Right cardiac atrium (tissue), 5 donors: Measurements from ENCODE around the gene LDLRAP1. TPM values are rescaled to one million over a fixed set of nuclear protein-coding genes. Genes with fewer than 3 reads are reported as not detected.

Experiments
- ATAC-seq, 2 donors: fragments of 200-7000 bp; cut with Tn5 transposase; one replicate each; pipeline versions ENCODE4 v1.8.0 to v1.9.1; 2020; ENCODE audit warnings: moderate library complexity in 2 of 2, mild to moderate bottlenecking in 1 of 2
- DNase-seq, 3 donors: peaks; one replicate each; pipeline ENCODE4 v3.0.0-alpha.2; 2020
- H3K27ac ChIP-seq: one replicate; pipeline ENCODE4 v1.5.1; 2013; ENCODE audit warnings: mild to moderate bottlenecking, low read length, control low read depth, moderate library complexity
- H3K27me3 ChIP-seq: one replicate; pipeline ENCODE4 v1.6.1; 2013; ENCODE audit not compliant: control insufficient read depth, insufficient read depth
- H3K4me1 ChIP-seq: one replicate; pipeline ENCODE4 v1.6.1; 2013; ENCODE audit warnings: low read length; ENCODE audit not compliant: control insufficient read depth, insufficient read depth
- H3K4me3 ChIP-seq: one replicate; pipeline ENCODE4 v1.5.1; 2013; ENCODE audit warnings: low read length, control low read depth
- H3K9me3 ChIP-seq: one replicate; pipeline ENCODE4 v1.6.1; 2013; ENCODE audit warnings: low read length; ENCODE audit not compliant: control insufficient read depth
- WGBS: extraction: QIAGEN DNeasy Blood & Tissue Kit; methylation state at CpG from one replicate; pipeline ENCODE4 v1.1.7; 2013; 5-methylcytosine and 5-hydroxymethylcytosine counted together
- intact Hi-C, 4 donors: fragments of 100-400 bp; cut with DNase I; formaldehyde crosslinking; loops; one replicate each; pipeline versions ENCODE4 v1.11.0 to v1.14.0; 2022 to 2023
- polyA plus RNA-seq: library from polyadenylated mRNA; stranded (reverse); fragments of 200-250 nt; gene quantifications from one replicate; pipeline ENCODE4 v1.2.3, GENCODE V29; 2013
- total RNA-seq, 4 donors: library from RNA; stranded (reverse); fragmentation: NEBNext Ultra II Directional; extraction: Animal tissue kit (Norgen Biotek cat#: 25700); gene quantifications; one replicate each; pipeline ENCODE4 v1.2.1, GENCODE V29; 2021
- donor health status: healthy with polysubstance abuse.
- donor health status: DM: no; HTN: yes; CAD: no.
- donor health status: DM: no; HTN: no; CAD: no.
- donor health status: DM: no; HTN: yes; CAD: no; lungs with severe emphysema.
- donor health status: DM: yes; HTN: yes; CAD: no.

LDLRAP1 gene
- total and polyA plus RNA-seq, 5 donors = 6.0 to 10.2 (median 8.7) TPM

GRCh38 chr1:25524568-25525360, 18.6 kb upstream of the LDLRAP1 start:
- no peaks in the 10 kb centered on the region for H3K9me3 ChIP-seq
- H3K27ac ChIP-seq = no peak overlapping the region
- no peaks in the 10 kb centered on the region for H3K4me1 ChIP-seq
- no peaks in the 10 kb centered on the region for H3K27me3 ChIP-seq
- 59% methylated on average over 15 of the region's 15 CpGs for WGBS
- ATAC-seq (no peak), DNase-seq (no peak)
- H3K4me3 ChIP-seq = no peak overlapping the region
- intact Hi-C loops = loop anchor here in 3 of 4 donors (10.0 kb wide), 2 partner anchors 100 to 120 kb away; partner anchors contain the start of gene RHCE (in 1 of the 3)

DNA sequence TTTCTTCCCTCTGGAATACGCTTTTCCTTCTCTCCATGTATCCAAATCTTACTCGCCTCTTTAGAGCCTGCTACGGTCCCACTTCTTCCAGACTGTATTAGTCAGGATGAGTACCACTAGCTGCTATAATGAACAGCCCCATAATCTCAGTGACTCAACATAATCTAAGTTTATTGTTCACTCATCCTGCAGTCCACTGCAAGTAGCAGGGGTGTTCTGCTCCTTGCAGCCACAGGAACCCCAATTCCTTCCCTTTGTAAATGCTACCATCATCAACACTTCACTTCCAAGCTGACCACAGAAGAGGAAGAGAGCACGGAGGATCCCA, 18.1 kb upstream of the LDLRAP1 start:
- no peaks in the 10 kb centered on the region for H3K27me3 ChIP-seq
- H3K27ac ChIP-seq = no peak overlapping the region
- ATAC-seq (no peak), DNase-seq (no peak)
- H3K4me3 ChIP-seq = no peak overlapping the region
- intact Hi-C loops = loop anchor here in 3 of 4 donors (10.0 kb wide), 2 partner anchors 101 to 121 kb away; partner anchors contain the start of gene RHCE (in 1 of the 3)
- WGBS = 91% methylated on average over 4 of the region's 4 CpGs
- H3K4me1 ChIP-seq = no peaks in the 10 kb centered on the region
- no peaks in the 10 kb centered on the region for H3K9me3 ChIP-seq

- 87% methylated on average over 2 of the region's 2 CpGs for WGBS
- Histone ChIP-seq H3K27ac (no peak overlapping the region), H3K4me1 (no peaks in the 10 kb centered on the region), H3K4me3 (no peak overlapping the region), H3K27me3 (no peaks in the 10 kb centered on the region), H3K9me3 (no peaks in the 10 kb centered on the region)
- no peak for ATAC-seq
- intact Hi-C loops = loop anchor here in 3 of 4 donors (10.0 kb wide), 2 partner anchors 102 to 122 kb away; partner anchors contain the start of gene RHCE (in 1 of the 3)
- DNase-seq = no peak
Measured at GRCh38 chr1:25526753-25527152, 16.7 kb upstream of the LDLRAP1 start.

GRCh38 chr1:25527226-25527846, 16.1 kb upstream of the LDLRAP1 start:
- ATAC-seq = no peak
- WGBS = 74% methylated on average over 12 of the region's 12 CpGs
- intact Hi-C loops = loop anchor here in 3 of 4 donors (10.0 kb wide), 2 partner anchors 103 to 123 kb away; partner anchors contain the start of gene RHCE (in 1 of the 3)

DNA sequence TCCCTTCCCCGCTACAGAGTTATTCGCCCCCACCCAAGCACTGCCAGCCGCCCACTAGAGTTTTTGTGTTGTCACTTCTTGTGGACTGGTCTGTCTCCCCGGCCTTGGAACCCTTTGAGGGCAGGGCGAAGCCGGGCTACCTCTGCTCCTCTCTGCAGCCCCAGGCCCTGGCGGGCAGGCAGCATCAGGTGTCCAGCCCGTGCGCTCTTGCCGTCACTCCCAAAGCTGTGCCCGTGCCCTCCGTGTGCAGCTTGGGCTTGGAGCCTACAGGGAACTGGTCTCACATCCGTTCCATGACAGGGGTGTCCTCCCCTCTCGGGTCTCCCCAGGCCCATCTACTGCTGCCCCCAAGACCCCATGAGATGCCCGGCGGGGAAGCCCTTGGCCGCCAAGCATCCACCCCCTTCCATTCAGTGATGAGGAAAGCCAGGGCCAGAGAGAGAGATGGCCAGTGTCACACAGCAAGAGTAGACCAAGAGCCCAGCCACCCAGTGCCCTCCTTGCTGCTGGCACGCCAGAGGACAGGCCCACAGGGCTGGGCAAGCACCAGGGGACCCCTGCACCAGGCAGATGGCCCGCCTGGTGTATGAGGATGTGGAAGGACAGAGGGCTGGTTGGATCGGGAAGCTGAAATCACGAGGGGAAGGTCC, 15.3 kb upstream of the LDLRAP1 start:
- 89% methylated on average over 21 of the region's 21 CpGs for WGBS
- intact Hi-C loops = loop anchor here in 3 of 4 donors (10.0 kb wide), 2 partner anchors 103 to 123 kb away; partner anchors contain the start of gene RHCE (in 1 of the 3)
- ATAC-seq = no peak

More at GRCh38 chr1:25527226-25527846, 16.1 kb upstream of the LDLRAP1 start:
- H3K27me3 ChIP-seq = no peaks in the 10 kb centered on the region
- H3K27ac ChIP-seq = no peak overlapping the region
- DNase-seq = no peak
- H3K4me3 ChIP-seq = no peak overlapping the region
- no peaks in the 10 kb centered on the region for H3K4me1 ChIP-seq
- no peaks in the 10 kb centered on the region for H3K9me3 ChIP-seq

DNA sequence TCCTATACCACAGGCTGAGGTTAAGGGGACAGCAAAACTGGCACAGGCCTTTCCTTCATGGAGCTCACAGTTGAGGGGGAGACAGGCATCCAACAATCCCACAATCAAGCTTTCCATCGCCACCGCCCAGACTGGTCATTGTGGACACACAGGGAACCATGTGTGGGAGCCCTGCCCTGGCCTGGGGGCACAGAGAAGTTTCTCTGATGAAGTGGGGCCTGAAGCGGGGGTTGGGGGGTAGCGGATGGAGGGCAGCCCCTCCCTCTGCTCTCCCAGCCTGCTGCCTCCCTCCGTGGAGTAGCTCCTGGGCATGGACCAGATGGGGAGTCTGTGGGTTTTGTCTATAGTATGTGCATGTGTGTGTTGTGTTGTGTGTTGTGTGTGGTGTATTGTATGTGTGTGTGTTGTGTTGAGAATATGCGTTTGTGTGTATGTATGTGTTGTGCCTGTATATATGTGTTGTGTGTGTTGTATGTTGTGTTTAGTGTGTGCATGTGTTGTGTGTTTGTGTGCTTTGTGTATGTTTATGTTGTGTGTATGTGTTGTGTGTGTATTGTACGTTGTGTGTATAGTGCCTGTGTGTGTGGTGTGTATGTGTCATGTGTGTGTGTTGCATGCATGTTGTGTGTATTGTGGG, 14.4 kb upstream of the LDLRAP1 start:
- DNase-seq (no peak), ATAC-seq (no peak)
- intact Hi-C loops = loop anchor here in 3 of 4 donors (10.0 kb wide), 2 partner anchors 104 to 124 kb away; partner anchors contain the start of gene RHCE (in 1 of the 3)
- H3K4me1 ChIP-seq = no peaks in the 10 kb centered on the region
- 81% methylated on average over 7 of the region's 7 CpGs for WGBS
- H3K4me3 ChIP-seq = no peak overlapping the region
- H3K27ac ChIP-seq = no peak overlapping the region
- no peaks in the 10 kb centered on the region for H3K27me3 ChIP-seq
- no peaks in the 10 kb centered on the region for H3K9me3 ChIP-seq

More for the DNA sequence above, 15.3 kb upstream of the LDLRAP1 start:
- DNase-seq = no peak
- Histone ChIP-seq H3K9me3 (no peaks in the 10 kb centered on the region), H3K27ac (no peak overlapping the region), H3K27me3 (no peaks in the 10 kb centered on the region), H3K4me3 (no peak overlapping the region), H3K4me1 (no peaks in the 10 kb centered on the region)

DNA sequence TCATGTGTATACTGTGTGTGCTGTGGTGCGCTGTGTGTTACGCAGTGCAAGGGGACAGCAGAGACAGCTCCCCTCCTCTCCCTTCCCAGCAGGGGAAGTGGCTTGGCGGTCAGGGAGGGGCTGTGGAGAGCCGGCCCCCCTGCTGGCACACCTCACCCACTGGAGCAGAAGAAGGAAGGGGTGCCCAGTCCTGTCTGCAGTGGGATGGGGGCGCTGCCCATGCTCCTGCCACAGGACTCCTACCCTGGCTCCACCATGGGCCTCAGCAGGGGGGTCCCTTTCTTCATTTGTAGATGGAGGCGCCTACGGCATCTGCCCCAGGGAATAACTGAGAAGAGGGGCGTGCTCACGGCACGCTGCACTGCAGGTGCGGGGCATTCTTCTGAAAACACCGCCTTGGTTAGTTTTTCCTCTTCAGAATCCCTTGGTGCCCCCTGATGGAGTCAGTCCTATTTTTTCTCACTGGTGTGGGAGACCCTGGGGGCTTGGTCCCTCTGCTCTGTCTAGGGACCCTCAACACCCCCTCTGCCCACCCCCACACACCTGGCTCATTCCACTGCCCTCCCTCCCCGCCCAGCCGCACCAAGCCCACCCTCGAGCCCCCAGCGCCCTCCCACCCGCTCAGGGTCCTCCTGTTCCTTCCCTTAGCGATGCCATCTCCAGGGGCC, 13.8 kb upstream of the LDLRAP1 start:
- H3K27me3 ChIP-seq = no peaks in the 10 kb centered on the region
- no peaks in the 10 kb centered on the region for H3K9me3 ChIP-seq
- intact Hi-C loops = loop anchor here in 3 of 4 donors (10.0 kb wide), 2 partner anchors 105 to 125 kb away; partner anchors contain the start of gene RHCE (in 1 of the 3)
- H3K4me1 ChIP-seq = no peaks in the 10 kb centered on the region
- ATAC-seq = no peak
- WGBS = 86% methylated on average over 18 of the region's 18 CpGs
- no peak for DNase-seq
- H3K27ac ChIP-seq = no peak overlapping the region
- H3K4me3 ChIP-seq = no peak overlapping the region

- Histone ChIP-seq H3K4me3 (no peak overlapping the region), H3K27me3 (no peaks in the 10 kb centered on the region), H3K27ac (no peak overlapping the region), H3K9me3 (no peaks in the 10 kb centered on the region), H3K4me1 (no peaks in the 10 kb centered on the region)
- no peak for DNase-seq
- 91% methylated on average over 22 of the region's 22 CpGs for WGBS
- no peak for ATAC-seq
- intact Hi-C loops = no loop called here
Measured at GRCh38 chr1:25530186-25531081, 13.0 kb upstream of the LDLRAP1 start.

GRCh38 chr1:25531082-25531461, 12.3 kb upstream of the LDLRAP1 start:
- intact Hi-C loops = no loop called here
- H3K4me3 ChIP-seq = no peak overlapping the region
- no peak overlapping the region for H3K27ac ChIP-seq
- DNase-seq (no peak), ATAC-seq (no peak)
- H3K9me3 ChIP-seq = no peaks in the 10 kb centered on the region
- no peaks in the 10 kb centered on the region for H3K27me3 ChIP-seq
- WGBS = 78% methylated on average over 11 of the region's 11 CpGs
- H3K4me1 ChIP-seq = no peaks in the 10 kb centered on the region
